Cardiac fibroblast (primary cell): Measurements from ENCODE around the gene TTLL4.

ENCODE experiments used
- DNase-seq, 2 donors: peaks; one replicate each; pipeline versions ENCODE4 v3.0.0 to v3.0.0-alpha.2; 2010; ENCODE audit warnings: low read depth in 2 of 2
- H3K4me3 ChIP-seq, 2 donors: replicated peaks in 1 of 2; 1 replicate in 1 of 2; 2 replicates in 1 of 2; pipeline ENCODE4 v1.5.1; 2011; ENCODE audit warnings: low read depth in 2 of 2, low read length in 2 of 2, mild to moderate bottlenecking in 2 of 2, moderate library complexity in 1 of 2
- TF ChIP-seq, protein P1 (sequence below): IDR thresholded peaks from one replicate; pipeline ENCODE4 v1.5.1; 2011; ENCODE audit warnings: low read depth, mild to moderate bottlenecking, low read length, inconsistent platforms

Gene TTLL4

GRCh38 chr2:218788529-218789255, 78.1 kb downstream of the TTLL4 start:
- no peak overlapping the region for H3K4me3 ChIP-seq
- TF ChIP-seq, protein P1, sequence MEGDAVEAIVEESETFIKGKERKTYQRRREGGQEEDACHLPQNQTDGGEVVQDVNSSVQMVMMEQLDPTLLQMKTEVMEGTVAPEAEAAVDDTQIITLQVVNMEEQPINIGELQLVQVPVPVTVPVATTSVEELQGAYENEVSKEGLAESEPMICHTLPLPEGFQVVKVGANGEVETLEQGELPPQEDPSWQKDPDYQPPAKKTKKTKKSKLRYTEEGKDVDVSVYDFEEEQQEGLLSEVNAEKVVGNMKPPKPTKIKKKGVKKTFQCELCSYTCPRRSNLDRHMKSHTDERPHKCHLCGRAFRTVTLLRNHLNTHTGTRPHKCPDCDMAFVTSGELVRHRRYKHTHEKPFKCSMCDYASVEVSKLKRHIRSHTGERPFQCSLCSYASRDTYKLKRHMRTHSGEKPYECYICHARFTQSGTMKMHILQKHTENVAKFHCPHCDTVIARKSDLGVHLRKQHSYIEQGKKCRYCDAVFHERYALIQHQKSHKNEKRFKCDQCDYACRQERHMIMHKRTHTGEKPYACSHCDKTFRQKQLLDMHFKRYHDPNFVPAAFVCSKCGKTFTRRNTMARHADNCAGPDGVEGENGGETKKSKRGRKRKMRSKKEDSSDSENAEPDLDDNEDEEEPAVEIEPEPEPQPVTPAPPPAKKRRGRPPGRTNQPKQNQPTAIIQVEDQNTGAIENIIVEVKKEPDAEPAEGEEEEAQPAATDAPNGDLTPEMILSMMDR, result no peak
- DNase-seq, result peak in 1 of 2 donors; percentile 47

DNA sequence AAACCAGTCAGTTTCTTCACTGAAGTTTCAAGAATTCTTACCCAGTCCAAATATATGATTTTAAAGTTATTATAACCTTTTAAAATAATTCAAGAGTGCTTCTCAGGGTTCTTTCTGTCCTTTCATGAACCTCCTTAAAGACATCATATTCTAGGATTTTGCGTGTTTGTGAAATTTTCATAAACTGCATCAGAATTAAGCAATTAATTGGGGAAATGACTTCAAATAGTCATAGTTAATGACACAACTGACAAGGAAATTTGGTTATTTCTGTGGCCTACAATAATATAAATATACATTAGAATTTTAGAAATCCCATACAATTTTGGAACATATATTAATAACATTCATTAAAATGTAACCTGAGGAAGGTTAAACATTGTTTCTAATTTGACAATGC, 81.8 kb downstream of the TTLL4 start:
- DNase-seq, result no peak
- H3K4me3 ChIP-seq, result no peak overlapping the region
- TF ChIP-seq, protein P1, result no peak

- TF ChIP-seq, protein P1, result no peak
- DNase-seq, result no peak
- no peak overlapping the region for H3K4me3 ChIP-seq
These were observed 86.1 kb downstream of the TTLL4 start for GRCh38 chr2:218796691-218797090.

GRCh38 chr2:218798767-218799504, 88.3 kb downstream of the TTLL4 start:
- peak in 1 of 2 donors; percentile 10 for DNase-seq
- TF ChIP-seq, protein P1, result no peak
- H3K4me3 ChIP-seq, result no peak overlapping the region

DNA sequence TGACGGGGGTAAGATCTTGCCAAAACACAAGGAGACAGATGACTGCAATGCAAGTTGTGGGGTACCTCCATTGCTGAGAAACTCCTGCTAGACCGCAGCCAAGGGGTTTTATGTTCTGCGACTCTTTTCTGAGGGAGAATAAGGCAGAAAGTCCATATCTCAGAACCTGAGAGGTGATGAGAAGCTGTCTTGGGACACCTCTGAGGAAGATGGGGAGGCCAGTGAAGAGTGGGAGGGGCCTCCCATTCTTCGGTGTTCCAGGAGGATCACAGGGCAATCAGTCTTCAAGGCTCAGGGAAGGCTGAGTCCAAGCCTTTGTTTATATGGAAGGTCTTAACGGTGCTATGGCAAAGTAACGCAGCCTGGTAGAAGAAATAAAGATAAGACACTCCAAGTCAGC, 89.4 kb downstream of the TTLL4 start:
- no peak overlapping the region for H3K4me3 ChIP-seq
- DNase-seq, result no peak
- TF ChIP-seq, protein P1, result no peak

DNA sequence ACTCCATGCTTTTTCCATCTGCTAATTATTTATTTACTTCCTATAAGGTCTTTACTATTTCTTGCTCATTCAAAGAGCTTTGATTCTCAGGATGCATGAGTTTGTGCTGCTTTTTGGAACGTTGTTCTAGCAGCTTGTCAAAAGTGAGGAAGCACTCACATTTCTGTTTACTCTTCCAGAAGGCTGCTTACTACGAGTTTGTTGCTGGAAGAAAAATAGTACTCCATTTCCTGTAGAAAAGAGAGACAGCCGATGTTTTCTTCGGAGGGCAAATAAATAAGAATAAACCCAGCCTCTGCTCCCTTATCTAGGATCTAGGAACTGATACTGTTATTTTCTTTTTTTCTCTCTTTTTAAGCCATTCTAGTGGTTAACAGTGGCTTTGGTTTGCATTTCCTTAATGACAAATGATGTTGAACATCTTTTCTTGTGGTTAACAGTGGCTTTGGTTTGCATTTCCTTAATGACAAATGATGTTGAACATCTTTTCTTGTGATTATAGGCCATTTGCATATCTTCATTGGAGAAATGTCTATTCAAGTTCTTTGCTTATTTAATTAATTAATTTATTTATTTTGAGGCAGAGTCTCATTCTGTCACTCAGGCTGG, 91.9 kb downstream of the TTLL4 start:
- DNase-seq, result no peak
- TF ChIP-seq, protein P1, result no peak
- no peak overlapping the region for H3K4me3 ChIP-seq
